Erythroblast (primary cell): ENCODE results near the gene GLIPR1L2.

Experiments
- GATA1 ChIP-seq: IDR thresholded peaks from 2 replicates; pipeline ENCODE4 v1.6.1; 2011; ENCODE audit warnings: low read depth, mild to moderate bottlenecking, control low read depth, low read length, moderate library complexity
- POLR2A ChIP-seq: IDR thresholded peaks from 2 replicates; pipeline ENCODE4 v1.6.1; 2011; ENCODE audit warnings: mild to moderate bottlenecking, low read length

DNA sequence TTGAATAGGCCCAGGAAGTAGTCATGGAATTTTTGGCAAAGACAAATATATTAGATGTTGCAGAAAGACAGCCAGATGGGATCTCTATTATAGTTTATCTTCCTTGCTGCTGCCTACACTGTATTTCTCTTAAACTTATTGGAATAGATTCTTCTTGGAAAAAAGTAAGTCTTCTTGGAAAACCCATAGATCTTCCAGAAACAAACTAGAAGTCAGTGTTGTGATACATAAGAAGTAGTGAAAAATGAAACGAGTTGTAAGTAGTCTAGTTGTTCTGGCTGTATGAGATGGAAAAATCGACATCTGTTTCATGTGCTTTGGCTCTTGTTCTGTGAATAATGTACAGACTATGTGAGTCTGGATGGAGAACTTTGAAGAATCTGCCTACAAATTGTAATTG, 29.0 kb downstream of the GLIPR1L2 start:
- TF ChIP-seq POLR2A (no peak), GATA1 (no peak)
